IMR-90 (cell line): ENCODE measurements around the gene SLC2A6. TPM values are rescaled to one million over a fixed set of nuclear protein-coding genes. Genes with fewer than 3 reads are reported as not detected.

Source experiments
- ATAC-seq: fragments of 200-7000 bp; cut with Tn5 transposase; 2 replicates; pipeline ENCODE4 v1.9.1; 2020; ENCODE audit warnings: low read depth, mild to moderate bottlenecking, moderate library complexity
- BruUV-seq: library from RNA; stranded (reverse); fragments of 400-500 nt; replicated peaks from 2 replicates; lab custom pipeline; 2021; lab: Mats Ljungman, UMichigan
- CTCF ChIA-PET: fragments of 300-600 bp; formaldehyde crosslinking; extraction: SDS; loops from one replicate; lab custom pipeline; 2021; ENCODE audit warnings: antibody characterized with exemption; lab: Yijun Ruan, JAX
- POLR2A ChIA-PET: fragments of 300-600 bp; sonication (Branson Sonifier 250); formaldehyde crosslinking; loops from one replicate; lab custom pipeline; 2022; ENCODE audit warnings: antibody characterized with exemption; ENCODE audit not compliant: unreplicated experiment; lab: Charles Lee
- DNase-seq: peaks from one replicate; pipeline ENCODE4 v3.0.0; 2013
- H2AFZ ChIP-seq: replicated peaks from 2 replicates; pipeline ENCODE3; 2013; ENCODE audit warnings: low read length, mild to moderate bottlenecking; ENCODE audit not compliant: poor library complexity
- H2AK5ac ChIP-seq: 2 replicates; pipeline ENCODE4 v1.6.1; 2013; ENCODE audit warnings: low read depth, low read length, inconsistent platforms
- H2AK9ac ChIP-seq: replicated peaks from 2 replicates; pipeline ENCODE3; 2013; ENCODE audit warnings: mild to moderate bottlenecking, low read depth, low read length, moderate library complexity; ENCODE audit not compliant: poor library complexity
- H2BK120ac ChIP-seq: 2 replicates; pipeline ENCODE4 v1.6.1; 2013; ENCODE audit warnings: low read depth, low read length, inconsistent platforms
- H2BK15ac ChIP-seq: 3 replicates; pipeline ENCODE4 v1.6.1; 2013; ENCODE audit warnings: low read depth, low read length, inconsistent platforms
- H2BK20ac ChIP-seq: 2 replicates; pipeline ENCODE4 v1.6.1; 2013; ENCODE audit warnings: low read depth, mild to moderate bottlenecking, inconsistent platforms, low read length, moderate library complexity
- H2BK5ac ChIP-seq: 2 replicates; pipeline ENCODE4 v1.6.1; 2013; ENCODE audit warnings: mild to moderate bottlenecking, low read depth, low read length, inconsistent platforms; ENCODE audit not compliant: poor library complexity, severe bottlenecking
- H3K14ac ChIP-seq: replicated peaks from 2 replicates; pipeline ENCODE4 v1.6.1; 2013; ENCODE audit warnings: low read depth, low read length, inconsistent platforms
- H3K18ac ChIP-seq: 2 replicates; pipeline ENCODE4 v1.6.1; 2013; ENCODE audit warnings: low read depth, low read length, control low read depth
- H3K23ac ChIP-seq: 2 replicates; pipeline ENCODE4 v1.6.1; 2013; ENCODE audit warnings: low read depth, low read length, inconsistent platforms
- H3K27ac ChIP-seq: 2 replicates; pipeline ENCODE4 v1.5.1; 2013; ENCODE audit warnings: mild to moderate bottlenecking, control low read depth, low read length; ENCODE audit not compliant: insufficient read depth
- H3K27me3 ChIP-seq: 2 replicates; pipeline ENCODE4 v1.6.1; 2013; ENCODE audit warnings: low read length; ENCODE audit not compliant: control insufficient read depth, insufficient read depth
- H3K36me3 ChIP-seq: 2 replicates; pipeline ENCODE4 v1.6.1; 2013; ENCODE audit warnings: low read length, mixed read lengths; ENCODE audit not compliant: control insufficient read depth, insufficient read depth
- H3K4ac ChIP-seq: 2 replicates; pipeline ENCODE4 v1.6.1; 2013; ENCODE audit warnings: low read depth, low read length, inconsistent platforms
- H3K4me1 ChIP-seq: 2 replicates; pipeline ENCODE4 v1.6.1; 2013; ENCODE audit warnings: low read length, mixed read lengths; ENCODE audit not compliant: control insufficient read depth, insufficient read depth
- H3K4me2 ChIP-seq: 2 replicates; pipeline ENCODE4 v1.6.1; 2013; ENCODE audit warnings: low read depth, mild to moderate bottlenecking, control low read depth, low read length, moderate library complexity
- H3K4me3 ChIP-seq: 2 replicates; pipeline ENCODE4 v1.5.1; 2013; ENCODE audit warnings: low read depth, mild to moderate bottlenecking, control low read depth, low read length, moderate library complexity; ENCODE audit not compliant: insufficient read depth
- H3K56ac ChIP-seq: 2 replicates; pipeline ENCODE4 v1.6.1; 2013; ENCODE audit warnings: low read length, inconsistent platforms; ENCODE audit not compliant: insufficient read depth; ENCODE audit errors: extremely low read depth
- H3K79me1 ChIP-seq, 2 experiments: 2 replicates each; pipeline ENCODE4 v1.6.1; 2013; ENCODE audit warnings: low read length in 2 of 2, inconsistent platforms in 1 of 2, low read depth in 1 of 2
- H3K9ac ChIP-seq: 2 replicates; pipeline ENCODE4 v1.6.1; 2013; ENCODE audit warnings: low read depth, low read length, control low read depth
- H3K9me1 ChIP-seq: 2 replicates; pipeline ENCODE4 v1.6.1; 2013; ENCODE audit warnings: low read length, inconsistent platforms; ENCODE audit not compliant: insufficient read depth
- H3K9me3 ChIP-seq: 2 replicates; pipeline ENCODE4 v1.6.1; 2013; ENCODE audit warnings: low read length; ENCODE audit not compliant: control insufficient read depth, insufficient read depth
- H4K20me1 ChIP-seq: 2 replicates; pipeline ENCODE4 v1.6.1; 2013; ENCODE audit warnings: low read length, inconsistent platforms; ENCODE audit not compliant: insufficient read depth
- H4K5ac ChIP-seq: 2 replicates; pipeline ENCODE4 v1.6.1; 2013; ENCODE audit warnings: mild to moderate bottlenecking, low read depth, low read length, control low read depth
- H4K8ac ChIP-seq, 2 experiments: 2 replicates each; pipeline ENCODE4 v1.6.1; 2013; ENCODE audit warnings: low read depth in 2 of 2, low read length in 2 of 2, control low read depth in 1 of 2, inconsistent platforms in 1 of 2
- H4K91ac ChIP-seq: 2 replicates; pipeline ENCODE4 v1.6.1; 2013; ENCODE audit warnings: low read depth, low read length, inconsistent platforms; ENCODE audit not compliant: insufficient read depth
- CEBPB ChIP-seq: IDR thresholded peaks from 2 replicates; pipeline ENCODE4 v1.6.1; 2012; ENCODE audit warnings: low read depth, low read length, improper control_type of control experiment
- WGBS, 2 experiments: methylation state at CpG; one replicate each; pipeline versions ENCODE4 v1.1.5 to v1.1.7; 2013; ENCODE audit warnings: missing lambda C conversion rate in 2 of 2; ENCODE audit not compliant: insufficient read length in 1 of 2; ENCODE audit errors: extremely low coverage in 2 of 2; 5-methylcytosine and 5-hydroxymethylcytosine counted together
- dilution Hi-C: fragments of 300-500 bp; cut with HindIII; formaldehyde crosslinking; loops from one replicate; pipeline ENCODE4 v1.14.3; 2018; ENCODE audit warnings: low sequenced_read_pairs; ENCODE audit not compliant: unreplicated experiment
- in situ Hi-C: fragments of 300-500 bp; cut with MboI; formaldehyde crosslinking; loops from 3 replicates; pipeline ENCODE4 v1.14.3; 2019; ENCODE audit warnings: low sequenced_read_pairs, inconsistent platforms, mixed read lengths
- intact Hi-C: fragments of 100-400 bp; cut with micrococcal nuclease; formaldehyde crosslinking; loops from 2 replicates; pipeline ENCODE4 v1.10.0; 2022
- polyA plus RNA-seq, 3 experiments: library from polyadenylated mRNA; depleted of rRNA; stranded (reverse); fragments of >200 nt; gene quantifications; 2 replicates each; pipeline ENCODE4 v1.2.3, GENCODE V29; 2012; ENCODE audit warnings: low replicate concordance in 1 of 3
- total RNA-seq: library from RNA; depleted of rRNA; stranded (reverse); fragments of >200 nt; gene quantifications from 2 replicates; pipeline ENCODE4 v1.2.3, GENCODE V29; 2012

The SLC2A6 gene
- total and polyA plus RNA-seq, 2 of the 4 experiments (the other 2 are of a cell fraction): 2.9 to 8.5 TPM

- H3K23ac ChIP-seq: no peak overlapping the region
- peaks cover 48% of the 10 kb centered on the region for H3K27me3 ChIP-seq
- ChIA-PET POLR2A (no interaction called here), CTCF (interaction anchor here (0.9 to 1.0 kb wide), 2 partner anchors 10 to 314 kb away, joined by 3 to 8 read pairs; no protein-coding TSS in a partner anchor)
- H2BK15ac ChIP-seq: no peak overlapping the region
- no peak overlapping the region for H4K91ac ChIP-seq
- no peak overlapping the region for H4K5ac ChIP-seq
- no peak overlapping the region for H2BK5ac ChIP-seq
- no peaks in the 10 kb centered on the region for H3K4me1 ChIP-seq
- no peak overlapping the region for H3K56ac ChIP-seq
- dilution Hi-C loops: no loop called here
- in situ Hi-C loops: loop anchor here (25.0 kb wide), 1 partner anchor 462 kb away; the partner anchor contains the start of gene GTF3C5
- DNase-seq (no peak), ATAC-seq (no peak)
- no peak overlapping the region for H3K4ac ChIP-seq
- intact Hi-C loops: no loop called here
- no peaks in the 10 kb centered on the region for H3K79me1 ChIP-seq
- H3K27ac ChIP-seq: no peak overlapping the region
- no peak overlapping the region for H4K8ac ChIP-seq
- no peak overlapping the region for H3K18ac ChIP-seq
- H4K20me1 ChIP-seq: no peaks in the 10 kb centered on the region
- no peak overlapping the region for H3K4me2 ChIP-seq
- WGBS, 2 experiments: 37% methylated on average over 5 of the region's 19 CpGs; no CpG with 5 or more reads in 1 of the 2 experiments
- H3K9me3 ChIP-seq: peaks cover 11% of the 10 kb centered on the region
- H3K9ac ChIP-seq: no peak overlapping the region
- H2BK20ac ChIP-seq: no peak overlapping the region
- no peak overlapping the region for H2BK120ac ChIP-seq
- H3K9me1 ChIP-seq: peaks cover 5% of the 10 kb centered on the region; the same call in 1 of the 2 replicates
- no peak overlapping the region for H2AK9ac ChIP-seq
- H2AK5ac ChIP-seq: no peak overlapping the region
- no peaks in the 10 kb centered on the region for H3K36me3 ChIP-seq
- H2AFZ ChIP-seq: no peak overlapping the region
- no peak overlapping the region for H3K4me3 ChIP-seq
- H3K14ac ChIP-seq: no peak overlapping the region
- BruUV-seq: no TSS peak
- TF ChIP-seq CEBPB: no peak
Measured at GRCh38 chr9:133499132-133499891, 20.4 kb upstream of the SLC2A6 start.
